Measurements from ENCODE around the gene PLPPR3.

DNA sequence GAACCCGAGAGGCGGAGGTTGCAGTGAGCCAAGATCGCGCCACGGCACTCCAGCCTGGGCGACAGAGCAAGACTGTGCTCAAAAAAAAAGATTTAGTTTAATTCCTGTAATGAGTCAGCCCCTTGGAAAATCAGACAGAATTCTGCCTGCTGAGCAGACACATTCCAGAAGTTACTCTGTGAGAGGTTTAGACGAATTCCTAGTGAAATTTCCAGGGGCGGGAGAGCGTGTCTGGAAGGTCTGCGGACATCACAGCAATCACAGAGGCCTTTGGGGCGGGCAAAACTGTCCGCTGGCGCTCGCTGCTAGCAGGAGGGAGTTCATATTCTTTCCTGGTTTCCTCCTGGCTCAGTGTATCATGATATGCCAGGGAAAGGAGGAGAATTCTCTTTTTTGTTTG is 53.3 kb downstream of the PLPPR3 start:
- TF ChIP-seq, protein P1, sequence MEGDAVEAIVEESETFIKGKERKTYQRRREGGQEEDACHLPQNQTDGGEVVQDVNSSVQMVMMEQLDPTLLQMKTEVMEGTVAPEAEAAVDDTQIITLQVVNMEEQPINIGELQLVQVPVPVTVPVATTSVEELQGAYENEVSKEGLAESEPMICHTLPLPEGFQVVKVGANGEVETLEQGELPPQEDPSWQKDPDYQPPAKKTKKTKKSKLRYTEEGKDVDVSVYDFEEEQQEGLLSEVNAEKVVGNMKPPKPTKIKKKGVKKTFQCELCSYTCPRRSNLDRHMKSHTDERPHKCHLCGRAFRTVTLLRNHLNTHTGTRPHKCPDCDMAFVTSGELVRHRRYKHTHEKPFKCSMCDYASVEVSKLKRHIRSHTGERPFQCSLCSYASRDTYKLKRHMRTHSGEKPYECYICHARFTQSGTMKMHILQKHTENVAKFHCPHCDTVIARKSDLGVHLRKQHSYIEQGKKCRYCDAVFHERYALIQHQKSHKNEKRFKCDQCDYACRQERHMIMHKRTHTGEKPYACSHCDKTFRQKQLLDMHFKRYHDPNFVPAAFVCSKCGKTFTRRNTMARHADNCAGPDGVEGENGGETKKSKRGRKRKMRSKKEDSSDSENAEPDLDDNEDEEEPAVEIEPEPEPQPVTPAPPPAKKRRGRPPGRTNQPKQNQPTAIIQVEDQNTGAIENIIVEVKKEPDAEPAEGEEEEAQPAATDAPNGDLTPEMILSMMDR (IDR thresholded peaks at IDR 0.05; ENCODE audit: low read depth, low read length, missing input control): no peak
- no peak for TF ChIP-seq JUND (IDR thresholded peaks at IDR 0.05)
- TF ChIP-seq TAF1 (conservative IDR thresholded peaks at IDR 0.05): no peak
- no peak for TF ChIP-seq GABPA (IDR thresholded peaks at IDR 0.05 in 1 of 2, conservative IDR thresholded peaks at IDR 0.05 in 1 of 2)
- no peak for TF ChIP-seq YY1 (IDR thresholded peaks at IDR 0.05)
- TF ChIP-seq HNF4G (IDR thresholded peaks at IDR 0.05): no peak
- TF ChIP-seq FOXA2 (IDR thresholded peaks at IDR 0.05): no peak
